Epithelial cell of alveolus of lung (primary cell): ENCODE data around the gene TTC39C. TPM values are rescaled to one million over a fixed set of nuclear protein-coding genes. Genes with fewer than 3 reads are reported as not detected.

Experiments
- total RNA-seq: library from RNA; depleted of rRNA; stranded (reverse); fragments of >200 nt; gene quantifications from 2 replicates; pipeline ENCODE4 v1.2.1, GENCODE V29; 2015

Gene TTC39C
- 15.6 and 28.9 TPM in 2 replicates for total RNA-seq

GRCh38 chr18:24014062-24014985, at the start of gene TTC39C:
TTC39C (plus strand) TSS chr18:24014754; CDS start chr18:24014872, 118 bp downstream.

GRCh38 chr18:24138789-24139616, 124.4 kb downstream of the TTC39C start, which contains the start of gene CABYR:
CABYR (plus strand) TSS chr18:24139062; CDS start chr18:24143115, 4,053 bp downstream.

Other genes starting within 250 kb of the TTC39C start
- 0.88 and 6.9 TPM in 2 replicates for gene CABYR, start 124.3 kb downstream of the TTC39C start, total RNA-seq